NOMO-1 treated with dmso at 0.1 percent for 144 hours (cell line): ENCODE measurements around the gene STAT2.
"Not testable (repeated sequence)": the region's sequence is repeated elsewhere in the genome, so short reads cannot be mapped to it uniquely, and the experiment has no call there.

Experiments used
- DNase-seq: peaks from one replicate; lab custom pipeline; 2025; ENCODE audit not compliant: unreplicated experiment; lab: John Stamatoyannopoulos, UW

Gene STAT2

GRCh38 chr12:56332512-56333196 is 27.3 kb downstream of the STAT2 start:
- DNase-seq, result no peak

GRCh38 chr12:56330936-56331490 is 28.9 kb downstream of the STAT2 start:
- DNase-seq, result no peak

GRCh38 chr12:56326533-56326932 is 33.4 kb downstream of the STAT2 start:
- no peak for DNase-seq

- no peak for DNase-seq
Measured at GRCh38 chr12:56326126-56326525, 33.8 kb downstream of the STAT2 start.

- no peak for DNase-seq
Measured at GRCh38 chr12:56324206-56324605, 35.7 kb downstream of the STAT2 start.

- DNase-seq, result not testable (repeated sequence)
Measured at GRCh38 chr12:56321610-56322009, 38.3 kb downstream of the STAT2 start.

- DNase-seq, result no peak
Measured at GRCh38 chr12:56321027-56321426, 38.9 kb downstream of the STAT2 start.

- DNase-seq, result no peak
Measured at GRCh38 chr12:56317675-56318074, 42.2 kb downstream of the STAT2 start.

GRCh38 chr12:56315622-56316473 is 44.1 kb downstream of the STAT2 start, which contains the start of gene CNPY2:
Gene CNPY2 (minus strand): TSS chr12:56315988. CDS start chr12:56315217, 771 bp downstream.
- peak; percentile 93 for DNase-seq

- DNase-seq, result no peak
Measured at GRCh38 chr12:56315249-56315621, 44.7 kb downstream of the STAT2 start.

- DNase-seq, result no peak
Measured at GRCh38 chr12:56311003-56311402, 48.9 kb downstream of the STAT2 start.

- DNase-seq, result no peak
Measured at GRCh38 chr12:56308714-56309113, 51.2 kb downstream of the STAT2 start.

GRCh38 chr12:56307221-56307965 is 52.5 kb downstream of the STAT2 start:
- no peak for DNase-seq

GRCh38 chr12:56304872-56305590 is 54.9 kb downstream of the STAT2 start:
- no peak for DNase-seq

GRCh38 chr12:56304276-56304675 is 55.6 kb downstream of the STAT2 start:
- DNase-seq, result no peak

- DNase-seq, result no peak
Measured at GRCh38 chr12:56300644-56301464, 59.1 kb downstream of the STAT2 start.

GRCh38 chr12:56299853-56300643 is 59.9 kb downstream of the STAT2 start, which contains the start of gene CS:
Gene CS (minus strand): TSS chr12:56300330. CDS start chr12:56300201, 129 bp downstream.
- DNase-seq, result peak; percentile 96

GRCh38 chr12:56299308-56299852 is 60.5 kb downstream of the STAT2 start:
- no peak for DNase-seq

- no peak for DNase-seq
Measured at GRCh38 chr12:56298828-56299227, 61.1 kb downstream of the STAT2 start.
